HG03175 (cell line): ENCODE measurements around the gene FGF22.
"Not testable (repeated sequence)": the region's sequence is repeated elsewhere in the genome, so short reads cannot be mapped to it uniquely, and the experiment has no call there.

Experiments used
- ATAC-seq: cut with Tn5 transposase; IDR thresholded peaks from one replicate; pipeline ENCODE4 v1.9.1; 2021; ENCODE audit warnings: mild to moderate bottlenecking, moderate library complexity; ENCODE audit not compliant: unreplicated experiment

FGF22 gene

GRCh38 chr19:657611-658010 is 17.9 kb downstream of the FGF22 start:
- ATAC-seq: no peak

- no peak for ATAC-seq
These were observed 18.6 kb downstream of the FGF22 start for GRCh38 chr19:658059-658839.

DNA sequence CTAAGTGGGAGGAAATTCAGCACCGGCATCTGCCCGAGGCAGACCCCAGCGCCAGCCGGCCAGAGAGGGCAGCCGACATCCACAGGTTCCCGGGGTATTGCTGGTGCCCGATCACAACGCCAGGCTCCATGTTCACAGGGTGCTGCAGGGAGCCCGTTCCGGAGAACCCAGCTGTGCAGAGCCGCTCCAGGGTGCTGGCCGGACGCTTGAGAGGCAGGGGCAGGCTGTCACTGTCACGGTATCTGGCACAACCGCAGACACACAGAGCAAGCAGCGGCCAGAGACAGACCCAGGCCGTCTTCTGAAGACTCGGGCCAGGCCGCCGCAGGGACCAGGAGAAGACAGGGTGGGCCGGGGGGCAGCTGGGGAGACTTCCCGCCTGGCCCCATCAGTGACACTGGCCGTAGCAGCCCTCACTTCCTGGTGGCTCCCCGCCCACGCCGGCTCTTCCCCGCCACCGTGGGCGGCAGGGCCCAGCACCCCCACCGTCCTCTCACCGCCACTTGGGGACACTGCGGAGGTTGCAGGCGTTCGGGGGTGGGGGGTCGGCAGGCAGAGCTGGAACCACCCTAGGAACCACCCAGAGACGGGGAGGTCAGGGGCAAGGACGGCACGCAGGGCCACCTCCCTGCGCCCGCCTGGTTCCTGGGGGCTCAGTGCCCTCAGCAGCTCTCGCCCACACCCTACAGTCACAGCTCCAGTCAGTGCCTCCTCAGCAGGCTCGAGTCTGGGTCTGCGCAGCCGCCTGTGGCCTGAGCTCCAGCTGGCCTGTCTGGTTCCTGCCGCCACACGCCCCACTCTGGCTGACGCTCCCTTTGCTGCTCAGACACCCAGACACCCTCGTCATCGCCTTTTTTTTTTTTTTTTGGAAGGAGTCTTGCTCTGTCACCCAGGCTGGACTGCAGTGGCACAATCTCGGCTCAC is 19.5 kb downstream of the FGF22 start:
- no peak for ATAC-seq

DNA sequence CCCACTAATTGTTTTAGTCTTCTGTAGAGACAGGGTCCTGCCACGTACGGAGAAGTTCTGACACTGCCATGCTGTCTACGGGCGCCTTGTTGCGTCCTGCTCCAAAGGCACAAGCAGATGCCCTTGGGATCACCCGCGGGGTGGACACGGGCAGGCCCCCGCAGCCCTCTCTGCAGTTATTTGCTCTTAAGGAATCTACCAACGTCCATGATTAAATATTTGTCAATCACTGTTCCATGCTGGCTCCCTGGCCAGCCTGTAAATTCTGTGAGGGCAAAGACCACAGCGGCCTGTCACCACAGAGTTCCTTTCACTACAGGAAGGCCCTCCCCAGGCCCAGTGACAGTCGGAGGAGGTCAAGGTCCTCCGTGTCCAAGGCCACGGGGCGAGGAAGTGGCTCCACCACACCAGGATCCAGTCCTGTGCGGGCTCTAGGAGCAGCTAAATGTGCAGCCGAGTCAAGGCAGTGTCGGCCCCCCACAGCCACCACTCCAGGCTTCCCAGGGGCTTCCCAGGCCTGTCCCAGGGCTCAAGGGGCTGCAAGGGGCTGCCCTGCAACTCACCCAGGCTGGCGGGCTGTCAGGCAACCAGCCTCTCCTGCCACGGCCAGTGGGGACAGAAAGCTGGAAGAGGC is 21.2 kb downstream of the FGF22 start:
- no peak for ATAC-seq

DNA sequence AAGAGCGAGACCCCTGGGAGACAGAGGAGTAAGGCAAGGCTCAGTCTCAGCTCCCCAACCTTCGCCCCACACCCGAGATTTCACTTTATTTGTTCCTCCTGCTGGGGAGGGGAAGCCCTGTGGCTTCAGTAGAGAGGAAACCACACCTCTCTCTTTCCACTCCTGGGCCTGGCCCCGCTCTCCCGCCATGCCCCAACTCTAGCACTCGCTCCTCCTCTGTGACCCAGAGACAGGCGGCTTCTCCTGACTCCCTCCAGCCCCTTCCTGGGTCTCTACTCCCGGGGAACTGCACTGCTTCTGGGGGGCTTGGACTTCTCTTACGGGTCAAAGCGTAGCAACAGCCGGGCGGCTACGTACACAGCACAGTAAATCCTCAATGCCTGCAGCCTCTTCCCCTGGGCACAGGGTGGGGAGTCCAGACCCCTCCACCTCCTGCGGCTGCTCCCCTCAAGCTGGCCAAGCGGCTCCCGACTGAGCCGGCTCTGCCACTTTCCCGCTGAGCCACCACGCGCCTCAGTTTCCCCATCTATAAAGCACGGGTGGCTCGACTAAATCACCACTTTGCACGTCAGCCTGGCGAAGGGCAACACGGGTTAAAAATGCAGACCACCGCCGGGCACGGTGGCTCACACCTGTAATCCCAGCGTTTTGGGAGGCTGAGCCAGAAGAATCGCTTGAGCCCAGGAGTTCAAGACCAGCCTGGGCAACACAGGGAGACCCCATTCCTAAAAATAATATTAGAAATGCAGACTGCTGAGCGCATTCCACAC is 21.9 kb downstream of the FGF22 start:
- peak; percentile 28 for ATAC-seq

DNA sequence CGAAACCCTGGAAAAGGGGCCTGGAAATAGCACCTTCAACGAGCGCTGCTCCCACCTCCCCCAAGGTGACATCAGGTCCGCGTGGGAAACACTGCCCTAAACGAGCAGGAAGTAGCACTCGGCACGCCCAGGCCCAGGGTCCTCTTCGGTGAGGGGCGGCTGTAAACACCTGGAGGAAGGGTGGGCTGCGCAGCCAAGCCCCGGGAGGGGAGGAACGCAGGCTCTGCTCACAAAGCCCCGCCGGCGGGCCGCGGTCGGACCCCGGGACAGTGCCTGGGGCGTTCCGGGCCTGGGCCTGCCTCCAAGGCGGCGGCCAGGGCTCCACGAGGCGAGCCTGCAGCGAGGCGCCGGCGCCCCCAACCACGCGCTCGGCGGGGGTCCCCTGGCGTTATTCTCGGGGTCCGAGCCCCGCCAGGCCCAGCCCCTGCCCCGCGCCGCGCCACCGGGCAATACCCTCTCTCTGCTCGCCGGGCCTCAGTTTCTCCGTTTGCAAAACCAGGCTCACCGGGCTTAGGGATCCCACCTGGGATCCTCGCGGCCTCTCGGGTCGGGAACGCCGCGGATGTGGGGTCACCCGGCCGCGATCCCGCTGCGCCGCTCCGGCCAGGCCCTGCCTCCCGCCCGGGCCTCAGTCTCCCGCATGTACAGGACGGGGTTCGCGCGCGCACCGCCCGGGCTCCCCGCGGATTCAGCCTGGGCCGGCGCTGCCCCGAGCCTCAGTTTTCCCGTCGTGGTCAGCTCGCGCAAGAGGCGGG is 22.7 kb downstream of the FGF22 start:
- ATAC-seq: peak; percentile 14

DNA sequence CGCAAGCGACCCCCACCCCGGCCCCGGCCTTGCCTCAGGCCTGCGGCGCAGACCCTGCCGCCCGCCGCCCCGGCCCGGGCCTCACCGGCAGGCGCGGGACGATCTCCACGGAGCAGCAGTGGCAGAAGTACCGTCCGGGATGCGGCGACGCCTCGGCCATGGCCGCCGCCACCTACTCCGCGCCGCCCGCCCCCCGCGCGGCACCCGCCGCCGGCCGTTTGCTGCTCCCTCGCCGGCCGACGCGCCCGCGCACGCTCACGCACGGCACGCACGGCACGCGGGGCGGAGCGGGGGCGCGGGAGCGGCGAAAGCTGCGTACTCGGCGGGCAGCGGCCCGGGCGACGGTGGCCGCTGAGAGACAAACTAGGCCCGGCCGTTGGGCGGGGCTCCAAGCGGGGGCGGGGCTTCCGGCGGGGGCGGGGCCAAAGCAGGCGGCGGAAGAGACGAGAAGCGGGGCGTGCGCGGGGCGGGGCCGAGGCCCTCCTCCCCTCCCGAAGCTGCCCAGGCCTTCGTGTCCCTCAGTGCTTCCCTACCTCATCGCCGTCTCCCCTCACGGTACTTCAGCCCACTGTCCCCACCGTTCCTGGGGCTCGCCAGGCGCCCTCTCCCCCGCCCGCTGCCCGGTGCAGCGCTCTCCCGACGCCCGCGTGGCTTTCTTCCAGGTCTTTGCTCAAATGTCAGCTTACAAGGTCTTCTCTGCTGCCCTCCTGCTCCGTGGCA is 23.4 kb downstream of the FGF22 start, which contains the start of gene RNF126:
RNF126 (minus strand) TSS at position 253 of the 720 bp plus-strand sequence; CDS start at position 160, 93 bp downstream.
- ATAC-seq: peak; percentile 65

DNA sequence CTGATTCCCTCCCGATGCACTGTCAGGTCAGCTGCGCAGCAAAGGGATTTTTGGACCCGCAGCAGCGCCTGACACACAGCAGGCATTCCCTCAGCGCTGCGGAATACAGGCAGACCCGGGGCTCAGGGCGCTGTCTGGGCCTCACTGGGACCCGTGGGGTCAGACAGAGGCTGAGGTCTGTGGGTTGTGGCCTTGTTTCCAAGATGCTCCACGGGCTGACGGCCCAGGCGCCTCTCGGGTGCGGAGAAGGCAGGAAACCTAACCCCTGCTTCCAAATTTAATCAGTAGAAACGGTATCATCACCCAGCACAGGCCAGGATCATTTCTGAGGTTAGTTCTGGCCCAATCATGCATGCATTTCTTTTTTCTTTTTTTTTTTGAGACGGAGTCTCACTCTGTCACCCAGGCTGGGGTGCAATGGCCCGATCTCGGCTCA is 24.0 kb downstream of the FGF22 start:
- ATAC-seq: no peak

GRCh38 chr19:664913-665443 is 25.3 kb downstream of the FGF22 start:
- ATAC-seq: no peak

DNA sequence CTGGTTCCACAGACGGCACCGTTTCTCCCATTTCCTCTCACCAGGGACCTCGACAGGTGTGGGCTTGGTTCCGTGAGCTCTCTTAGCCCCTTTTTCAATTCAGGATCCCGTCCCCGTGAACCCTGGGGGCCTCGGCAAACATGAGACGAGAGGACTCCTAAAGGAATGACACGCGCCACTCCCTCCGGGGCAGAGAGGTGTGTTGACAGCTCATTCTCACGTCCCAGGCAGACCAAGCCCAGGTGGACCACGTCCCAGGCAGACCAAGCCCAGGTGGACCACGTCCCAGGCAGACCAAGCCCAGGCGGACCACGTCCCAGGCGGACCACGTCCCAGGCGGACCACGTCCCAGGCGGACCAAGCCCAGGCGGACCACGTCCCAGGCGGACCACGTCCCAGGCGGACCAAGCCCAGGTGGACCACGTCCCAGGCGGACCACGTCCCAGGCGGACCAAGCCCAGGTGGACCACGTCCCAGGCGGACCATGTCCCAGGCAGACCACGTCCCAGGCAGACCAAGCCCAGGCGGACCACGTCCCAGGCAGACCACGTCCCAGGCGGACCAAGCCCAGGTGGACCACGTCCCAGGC is 27.4 kb downstream of the FGF22 start:
- not testable (repeated sequence) for ATAC-seq

- not testable (repeated sequence) for ATAC-seq
These were observed 29.2 kb downstream of the FGF22 start for GRCh38 chr19:668675-669434.

DNA sequence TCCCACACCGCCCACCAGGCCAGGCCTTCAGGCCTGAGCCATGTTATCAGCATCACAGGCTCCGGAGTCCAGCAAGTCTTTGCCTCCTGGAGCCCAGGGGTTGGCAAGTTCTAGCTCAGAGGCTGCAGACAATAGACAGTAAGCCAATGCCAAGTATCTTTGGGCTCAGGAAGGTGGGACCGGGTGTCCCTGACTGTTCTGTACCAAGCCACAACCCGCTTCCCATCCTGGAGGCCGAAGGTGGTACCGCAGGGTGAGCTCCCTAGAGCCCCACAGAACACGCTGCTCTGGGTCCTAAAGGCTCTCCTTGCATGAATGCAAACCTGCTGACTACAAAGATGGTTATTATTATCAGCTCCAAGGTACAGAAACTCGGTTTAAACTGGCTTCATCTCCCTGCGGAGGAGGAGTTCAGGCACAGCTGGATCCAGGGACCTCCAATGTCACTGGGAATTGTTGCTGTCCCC is 31.0 kb downstream of the FGF22 start:
- no peak for ATAC-seq

- no peak for ATAC-seq
These were observed 34.8 kb downstream of the FGF22 start for GRCh38 chr19:674282-675151.

DNA sequence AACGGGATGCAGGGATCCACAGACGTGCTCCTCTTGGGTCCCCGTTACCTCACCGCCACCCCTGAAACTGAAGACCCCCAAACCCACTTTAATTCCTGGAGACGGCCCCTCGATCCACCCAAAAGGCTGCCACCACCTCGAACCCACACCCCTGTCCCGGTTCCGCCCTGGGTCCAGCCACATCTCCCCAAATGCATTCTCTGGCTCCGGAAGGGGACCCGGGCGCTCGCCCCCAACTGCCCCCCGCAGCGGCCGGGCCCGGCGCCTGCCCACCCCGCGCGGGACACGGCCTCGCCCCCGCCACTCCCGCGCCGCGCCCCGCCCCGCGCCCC is 36.3 kb downstream of the FGF22 start:
- no peak for ATAC-seq

GRCh38 chr19:676339-677105 is 36.8 kb downstream of the FGF22 start, which contains the start of gene FSTL3:
Gene FSTL3 (plus strand): TSS chr19:676392. CDS start chr19:676424, 32 bp downstream.
- ATAC-seq: no peak

GRCh38 chr19:677201-677600 is 37.5 kb downstream of the FGF22 start:
- ATAC-seq: no peak
